NCI-H1436 treated with DMSO at 0.1 percent for 48 hours (cell line): ENCODE data around the gene VGF.
"Not testable (repeated sequence)": the region's sequence is repeated elsewhere in the genome, so short reads cannot be mapped to it uniquely, and the experiment has no call there.

Experiments
- DNase-seq: peaks from one replicate; lab custom pipeline; 2025; lab: John Stamatoyannopoulos, UW

Gene VGF

DNA sequence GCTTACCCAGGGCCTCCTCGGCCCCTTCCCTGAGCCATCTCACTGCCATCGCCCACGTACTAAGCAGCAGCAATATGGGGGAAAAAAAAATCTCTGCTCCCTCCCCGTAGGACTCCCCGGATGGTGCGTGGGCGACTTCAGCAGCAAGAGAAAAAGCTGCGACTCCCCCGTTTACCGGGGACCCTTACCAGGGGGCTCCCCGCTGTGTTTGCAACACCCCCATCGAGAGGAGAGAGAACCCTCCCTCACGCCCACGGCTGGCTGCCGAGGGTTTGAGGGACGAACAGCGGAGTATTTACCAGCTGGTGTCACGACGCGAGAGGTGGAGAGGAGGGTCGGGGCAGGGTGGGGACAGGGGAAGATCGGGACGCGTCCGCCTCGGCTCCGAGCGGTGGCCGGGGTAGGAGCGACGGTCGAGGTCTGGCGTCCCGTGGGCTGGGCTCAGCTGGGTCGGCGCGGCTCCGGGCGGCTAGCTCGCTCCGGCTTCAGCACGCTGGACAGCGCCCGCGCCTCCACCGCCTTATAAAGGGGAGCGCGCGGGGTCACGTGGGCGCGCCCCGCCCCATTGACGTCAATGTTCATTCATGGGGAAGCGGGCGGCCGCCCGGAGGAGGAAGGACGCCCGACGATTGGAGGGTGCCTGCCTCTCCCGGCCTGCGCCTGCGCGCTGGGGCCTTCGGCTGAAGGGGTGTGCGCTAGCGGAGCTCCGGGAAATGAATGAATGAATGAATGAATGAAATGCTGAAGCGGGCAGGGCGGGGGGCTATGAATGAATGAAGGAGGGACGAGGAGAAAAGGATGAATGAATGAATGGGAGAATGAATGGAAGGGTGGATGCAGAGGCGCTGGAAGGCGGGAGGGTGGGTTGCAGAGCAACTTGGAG, at the start of gene VGF:
TSS of gene VGF (minus strand) at position 495 of the 883 bp plus-strand sequence. CDS start 726 bp downstream, outside the sequence.
- peak; percentile 83 for DNase-seq

DNA sequence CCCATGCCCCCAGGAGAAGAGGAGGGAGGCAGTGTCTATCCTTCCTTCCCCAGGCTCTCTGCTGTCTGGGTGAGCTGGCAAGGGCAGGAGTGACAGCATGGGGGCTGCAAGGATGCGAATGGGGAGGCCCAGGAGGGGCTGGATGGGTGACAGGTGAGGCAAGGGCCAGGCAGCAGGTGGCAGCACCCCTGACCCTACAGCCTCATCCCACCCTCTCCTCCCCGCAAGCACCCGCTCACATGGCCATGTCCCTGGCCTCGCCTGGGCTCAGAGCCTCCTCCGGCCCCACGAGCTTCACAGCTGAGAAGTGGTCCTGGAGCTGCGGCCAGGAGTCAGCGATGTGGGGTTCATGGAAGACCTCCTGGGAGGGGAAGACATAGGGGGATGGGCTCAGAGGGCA, 46.6 kb upstream of the VGF start:
- no peak for DNase-seq

DNA sequence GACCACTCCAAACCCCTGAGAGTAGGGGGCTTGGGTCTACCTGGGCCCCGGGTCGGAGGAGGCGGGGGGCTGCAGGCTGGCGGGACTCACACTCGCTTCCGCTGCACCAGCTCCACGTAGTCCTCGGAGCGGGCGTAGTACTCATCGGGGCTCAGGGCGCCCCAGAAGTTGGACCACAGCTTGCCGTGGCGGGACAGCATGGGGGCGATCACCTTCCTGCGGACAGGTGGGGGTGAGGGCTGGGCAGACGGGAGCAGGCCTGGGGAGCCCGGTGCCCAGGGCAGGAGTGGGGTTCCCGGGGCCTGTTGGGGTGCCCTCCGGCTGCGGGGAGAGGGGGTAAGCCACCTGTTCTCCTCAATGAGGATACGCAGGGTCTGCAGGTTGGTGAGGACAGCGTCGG, 46.1 kb upstream of the VGF start:
- no peak for DNase-seq

DNA sequence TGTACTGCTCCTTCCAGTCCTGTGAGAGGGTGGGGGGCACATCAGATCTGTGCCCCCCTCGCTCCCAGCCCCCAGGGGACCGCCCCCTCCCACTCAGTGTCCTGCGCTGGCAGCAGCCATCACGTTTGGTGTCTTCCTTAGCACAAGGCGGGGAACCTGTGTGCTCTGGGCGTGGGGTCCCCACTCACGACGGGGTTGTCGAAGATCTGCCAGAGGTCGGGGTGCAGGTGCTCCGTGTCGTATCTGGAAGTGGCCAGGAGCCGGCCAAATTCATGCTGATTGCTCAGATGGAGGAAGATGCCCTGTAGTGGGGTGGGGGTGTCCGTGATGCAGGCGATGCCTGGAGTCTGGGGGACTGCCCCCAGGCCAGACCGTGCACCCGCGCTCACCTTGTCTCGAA, 44.8 kb upstream of the VGF start:
- no peak for DNase-seq

DNA sequence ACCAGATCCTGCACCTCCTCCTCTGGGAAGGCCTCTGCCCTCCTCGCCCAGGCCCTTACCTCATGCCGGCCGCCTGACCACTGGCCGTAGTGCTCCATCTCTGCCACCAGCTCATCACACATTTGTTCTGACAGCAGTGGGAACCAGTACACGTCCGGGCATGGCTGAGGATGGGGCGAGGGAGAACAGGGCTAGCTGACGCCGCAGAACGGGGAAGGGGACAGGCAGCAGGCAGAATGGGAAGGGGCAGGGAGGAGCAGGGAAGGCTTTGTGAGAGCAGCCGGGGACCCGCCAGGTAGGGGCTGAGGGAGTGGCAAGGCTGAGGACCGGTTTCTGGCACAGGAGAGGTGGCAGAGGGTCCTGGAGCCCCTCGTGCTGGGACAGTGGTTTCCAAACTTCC, 43.4 kb upstream of the VGF start:
- DNase-seq, result no peak

DNA sequence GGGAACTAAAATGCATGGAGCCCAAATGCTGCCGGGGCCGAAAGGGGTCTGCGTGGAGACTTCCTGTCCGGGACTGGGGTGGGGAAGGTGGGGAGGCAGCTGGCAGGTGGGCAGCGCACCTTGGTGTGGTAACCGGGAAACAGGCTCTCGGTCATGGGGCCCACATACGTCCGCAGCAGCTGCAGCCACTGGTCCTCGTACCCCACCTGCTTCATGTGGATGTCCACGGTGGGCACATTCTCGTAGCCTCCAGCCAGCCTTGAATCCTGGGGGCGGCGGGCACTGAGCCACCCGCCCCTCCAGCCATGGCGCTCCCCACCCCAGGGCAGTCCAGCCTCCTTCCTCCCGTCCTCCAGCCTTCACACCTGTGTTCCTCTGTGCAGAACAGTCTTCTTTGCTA, 42.1 kb upstream of the VGF start:
- DNase-seq, result no peak

DNA sequence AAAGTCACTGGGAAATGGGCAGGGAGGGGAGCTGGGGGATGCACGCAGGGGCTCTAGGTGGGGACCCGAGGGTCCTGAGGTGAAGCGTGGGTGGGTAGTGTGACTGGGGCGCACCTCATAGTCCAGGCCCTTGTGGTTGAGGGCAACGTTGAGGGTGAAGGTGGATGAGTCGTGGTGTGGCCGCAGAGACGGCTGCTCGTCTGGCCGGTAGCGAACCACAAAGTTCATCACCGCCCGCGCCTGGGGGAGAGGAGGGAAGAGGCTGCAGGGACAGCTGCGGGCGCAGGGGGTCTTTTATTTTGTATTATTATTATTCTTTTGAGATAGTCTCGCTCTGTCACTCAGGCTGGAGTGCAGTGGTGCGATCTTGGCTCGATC, 41.3 kb upstream of the VGF start:
- DNase-seq, result no peak

DNA sequence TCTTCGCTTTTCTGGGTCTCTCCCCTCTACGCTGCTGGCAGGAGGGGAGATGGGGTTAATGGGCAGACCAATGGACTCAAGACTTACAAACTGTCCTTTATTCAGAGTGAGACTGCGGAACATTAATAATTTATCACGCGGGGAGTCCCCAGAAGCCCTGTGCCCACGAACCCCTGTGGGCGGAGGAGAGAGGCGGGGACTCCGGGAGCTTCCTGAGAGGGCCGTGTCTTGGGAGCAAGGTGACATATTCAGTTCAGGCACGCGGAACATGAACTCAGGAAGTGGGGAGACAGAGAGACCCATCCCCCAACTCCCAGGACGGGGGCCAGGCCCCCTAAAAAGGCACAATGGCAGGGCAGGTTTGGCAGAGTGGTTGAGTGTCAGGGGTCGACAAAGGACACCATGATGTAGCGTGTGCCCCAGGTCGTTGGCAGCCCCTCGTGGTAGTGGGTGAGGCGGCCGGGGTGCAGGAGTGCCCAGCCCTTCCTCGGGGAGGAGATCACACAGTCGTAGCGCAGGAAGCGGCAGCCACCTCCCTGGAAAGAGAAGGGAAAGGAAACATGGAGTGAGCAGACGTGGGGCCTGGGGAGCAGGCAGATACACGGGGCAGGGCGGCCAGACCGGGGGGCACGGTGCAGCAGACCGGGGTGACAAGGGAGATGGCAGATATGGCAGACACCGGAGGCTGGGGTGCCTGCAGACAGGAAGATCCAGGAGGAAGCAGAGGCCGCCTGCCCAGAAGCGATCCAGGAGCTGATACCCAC, 40.7 kb upstream of the VGF start:
- DNase-seq, result no peak

DNA sequence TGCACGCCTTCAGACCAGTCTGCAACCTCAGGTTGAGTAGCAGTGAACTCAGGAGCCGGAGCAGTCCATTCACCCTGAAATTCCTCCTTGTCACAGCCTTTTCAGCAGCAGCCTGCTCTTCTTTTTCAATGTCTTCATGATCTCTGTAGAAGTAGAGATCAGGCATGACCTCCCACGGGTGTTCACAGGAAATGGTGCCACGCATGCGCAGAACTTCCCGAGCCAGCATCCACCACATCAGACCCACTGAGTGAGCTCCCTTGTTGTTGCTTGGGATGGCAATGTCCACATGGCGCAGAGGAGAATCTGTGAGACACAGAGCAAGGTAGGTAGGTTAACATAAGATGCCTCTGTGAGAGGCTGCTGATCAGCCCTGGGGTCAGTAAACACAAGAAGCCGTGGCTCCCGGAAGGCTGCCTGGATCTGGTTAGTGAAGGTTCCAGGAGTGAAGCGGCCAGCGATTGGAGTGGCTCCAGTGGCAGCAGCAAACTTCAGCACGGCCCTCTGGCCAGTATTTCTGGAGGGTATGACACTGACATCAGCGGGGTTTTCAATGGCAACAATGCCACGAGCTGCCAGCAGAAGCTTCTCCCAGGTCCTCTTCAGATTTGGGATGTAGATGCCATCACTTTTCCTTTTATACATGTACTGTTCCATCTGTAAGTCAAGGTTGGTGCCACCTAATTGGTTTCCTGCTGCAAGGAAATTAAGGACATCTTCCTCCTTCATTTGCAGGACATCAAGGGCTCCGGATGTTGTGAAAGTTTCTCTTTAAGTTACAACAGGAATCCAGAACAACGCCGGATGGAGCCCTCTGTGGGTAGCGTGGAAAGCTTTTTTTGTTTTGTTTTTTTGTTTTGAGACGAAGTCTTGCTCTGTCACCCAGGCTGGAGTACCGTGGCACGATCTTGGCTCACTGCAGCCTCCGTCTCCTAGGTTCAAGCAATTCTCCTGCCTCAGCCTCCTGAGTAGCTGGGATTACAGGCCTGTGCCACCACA, 38.7 kb upstream of the VGF start:
- DNase-seq, result not testable (repeated sequence)

DNA sequence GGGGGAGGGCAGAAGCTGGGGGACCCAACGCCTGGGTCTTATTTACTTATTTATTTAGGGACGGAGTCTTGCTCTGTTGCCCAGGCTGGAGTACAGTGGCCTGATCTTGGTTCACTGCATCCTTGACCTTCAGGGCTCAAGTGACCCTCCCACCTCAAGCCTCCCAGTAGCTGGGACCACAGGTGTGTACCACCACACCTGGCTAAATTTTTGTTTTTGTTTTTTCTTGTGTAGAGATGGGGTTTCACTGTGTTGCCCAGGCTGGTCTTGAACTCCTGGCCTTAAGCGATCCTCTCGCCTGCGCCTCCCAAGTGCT, 37.2 kb upstream of the VGF start:
- DNase-seq, result no peak

DNA sequence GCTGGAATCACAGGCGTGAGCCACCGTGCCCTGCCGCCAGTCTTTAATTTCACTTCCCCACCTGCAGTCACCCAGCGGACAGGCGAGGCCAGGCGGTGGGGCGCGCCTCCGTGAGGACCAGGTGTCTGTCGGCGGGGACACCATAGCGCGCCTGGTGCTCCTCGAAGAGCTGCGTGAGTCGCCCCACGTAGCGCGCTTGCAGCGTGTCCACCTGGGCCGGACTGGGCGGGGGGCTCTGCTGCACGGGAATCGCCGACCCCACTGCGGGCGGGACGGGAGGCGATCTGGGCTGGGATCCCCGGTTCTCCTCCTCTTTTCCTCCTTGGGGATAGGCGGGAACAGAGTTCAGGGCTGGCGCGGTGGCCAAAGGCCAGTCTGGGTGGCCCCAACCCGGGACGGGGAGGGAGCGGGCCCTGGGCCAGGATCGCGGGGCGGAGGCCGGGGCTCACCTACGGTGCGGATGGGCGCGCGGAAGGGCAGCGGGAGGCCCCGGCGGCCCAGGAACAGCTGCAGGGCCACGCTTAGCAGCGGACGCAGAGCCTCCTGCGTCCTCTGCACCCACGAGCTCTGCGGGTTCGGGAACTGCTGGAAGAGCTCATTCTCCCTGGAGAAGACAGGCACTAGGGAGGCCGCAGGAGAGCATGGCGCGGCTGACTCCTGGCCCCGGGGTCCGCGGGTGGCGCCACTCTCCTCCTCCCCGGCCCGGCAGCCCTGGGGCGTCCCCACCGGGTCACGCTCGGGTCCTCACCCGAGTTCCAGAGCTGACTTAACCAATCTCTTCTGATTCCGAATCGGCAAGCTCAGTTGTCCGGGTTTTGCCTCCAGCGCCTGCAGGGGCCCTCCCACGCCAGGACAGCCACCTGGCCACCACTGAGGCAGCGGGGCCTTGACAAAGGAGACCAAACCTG, 36.6 kb upstream of the VGF start:
- DNase-seq, result no peak

DNA sequence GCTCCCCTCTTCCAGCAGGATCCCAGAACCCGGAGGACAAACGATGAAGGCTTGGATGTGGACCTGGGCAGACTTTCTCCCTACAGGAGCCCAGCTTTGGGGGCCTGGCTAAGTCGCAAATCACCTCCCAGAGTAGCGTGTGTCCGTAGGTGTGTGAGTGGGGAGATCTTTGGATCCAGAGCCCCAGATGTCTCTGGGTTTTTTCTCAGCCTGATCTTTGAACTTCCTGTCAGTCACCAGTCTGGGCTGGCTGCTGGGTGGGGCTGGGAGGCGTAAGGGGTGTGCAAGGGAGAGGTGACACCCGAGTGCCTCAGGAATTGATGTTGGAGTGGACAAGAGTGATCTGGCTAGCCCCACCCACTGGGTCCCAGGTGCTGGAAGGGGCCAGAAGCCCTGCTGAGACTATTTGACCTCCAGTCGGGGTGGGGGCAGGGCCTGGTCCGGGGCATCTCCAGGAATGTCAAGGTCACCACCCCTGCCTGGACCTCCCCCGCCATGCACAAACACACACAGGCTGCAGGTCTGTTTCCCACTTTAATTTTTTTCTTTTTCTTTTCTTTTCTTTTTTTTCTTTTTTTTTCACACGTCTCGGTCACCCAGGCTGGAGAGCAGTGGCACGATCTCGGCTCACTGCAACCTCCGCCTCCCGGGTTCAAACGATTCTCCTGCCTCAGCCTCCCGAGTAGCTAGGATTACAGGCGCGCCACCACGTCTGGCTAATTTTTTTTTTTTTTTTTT, 35.7 kb upstream of the VGF start, which contains the start of gene MOGAT3:
TSS of gene MOGAT3 (minus strand) at position 175 of the 738 bp plus-strand sequence. CDS start 182 bp downstream, outside the sequence.
- DNase-seq, result no peak

DNA sequence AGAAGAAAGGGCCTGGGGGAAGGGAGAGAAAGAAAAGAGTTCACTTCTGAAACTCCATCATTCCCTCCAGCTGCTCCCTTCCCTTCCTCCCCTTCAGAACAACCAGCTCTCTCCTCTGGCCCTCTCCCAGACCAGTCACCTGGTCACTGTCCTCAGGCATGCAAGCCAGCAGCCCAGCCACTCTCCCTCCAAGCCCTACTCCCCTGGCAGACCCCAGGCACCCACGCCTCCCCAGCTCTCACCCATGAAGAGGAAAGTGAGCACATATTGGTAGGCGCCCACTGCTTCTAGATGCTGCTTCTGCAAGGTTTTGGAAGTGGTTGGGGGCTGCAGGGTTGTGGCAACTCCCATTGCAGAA, 35.1 kb upstream of the VGF start:
- no peak for DNase-seq

DNA sequence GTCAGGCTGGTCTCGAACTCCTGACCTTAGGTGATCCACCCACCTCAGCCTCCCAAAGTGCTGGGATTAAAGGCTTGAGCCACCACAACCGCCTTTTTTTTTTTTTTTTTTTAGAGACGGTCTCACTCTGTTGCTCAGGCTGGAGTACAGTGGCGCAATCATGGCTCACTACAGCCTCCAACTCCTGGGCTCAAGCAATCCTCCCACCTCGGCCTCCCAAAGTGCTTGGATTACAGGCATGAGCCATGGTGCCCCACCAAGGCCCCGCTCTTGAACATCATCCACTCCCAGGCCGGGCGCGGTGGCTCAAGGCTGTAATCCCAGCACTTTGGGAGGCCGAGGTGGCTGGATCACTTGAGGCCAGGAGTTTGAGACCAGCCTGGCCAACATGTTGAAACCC, 34.2 kb upstream of the VGF start:
- not testable (repeated sequence) for DNase-seq

DNA sequence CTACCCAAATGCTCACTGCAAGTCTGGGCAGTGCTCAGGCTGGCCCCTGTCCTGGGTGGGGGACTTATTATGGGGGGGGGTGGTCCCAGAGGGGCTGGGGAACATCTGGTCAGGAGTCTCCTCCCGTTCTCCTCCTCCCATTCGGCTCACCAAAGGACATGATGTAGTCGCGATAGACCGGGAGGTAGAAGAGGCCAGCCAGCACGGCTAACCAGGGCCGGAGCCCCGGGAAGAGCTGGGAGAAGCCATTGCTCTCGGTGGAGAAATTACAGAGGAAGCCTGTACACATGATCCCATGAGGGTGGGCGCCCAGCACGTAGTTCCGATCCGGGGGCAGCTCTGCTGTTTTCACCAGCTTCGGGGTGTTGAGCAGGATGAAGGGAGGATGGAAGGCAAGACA, 33.1 kb upstream of the VGF start:
- no peak for DNase-seq

DNA sequence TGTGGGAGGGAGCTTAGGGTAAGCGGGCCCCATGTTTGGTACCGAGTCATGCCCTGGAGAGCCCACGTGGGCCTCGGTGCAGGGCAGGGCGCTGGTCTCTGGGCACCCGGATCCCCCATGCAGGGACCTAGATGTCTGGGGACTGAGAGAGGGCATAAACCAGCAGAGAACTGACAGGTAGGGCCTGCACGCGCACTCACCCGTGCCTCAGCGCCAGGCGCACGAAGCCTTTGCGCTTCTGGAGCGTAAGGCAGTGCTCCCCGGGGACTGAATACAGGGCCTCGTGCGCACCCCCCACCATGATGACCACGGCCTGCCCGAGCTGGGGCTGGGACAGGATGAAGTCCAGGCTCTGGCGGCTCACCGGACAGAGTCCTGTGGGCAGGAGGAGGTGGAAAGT, 32.6 kb upstream of the VGF start:
- DNase-seq, result no peak

DNA sequence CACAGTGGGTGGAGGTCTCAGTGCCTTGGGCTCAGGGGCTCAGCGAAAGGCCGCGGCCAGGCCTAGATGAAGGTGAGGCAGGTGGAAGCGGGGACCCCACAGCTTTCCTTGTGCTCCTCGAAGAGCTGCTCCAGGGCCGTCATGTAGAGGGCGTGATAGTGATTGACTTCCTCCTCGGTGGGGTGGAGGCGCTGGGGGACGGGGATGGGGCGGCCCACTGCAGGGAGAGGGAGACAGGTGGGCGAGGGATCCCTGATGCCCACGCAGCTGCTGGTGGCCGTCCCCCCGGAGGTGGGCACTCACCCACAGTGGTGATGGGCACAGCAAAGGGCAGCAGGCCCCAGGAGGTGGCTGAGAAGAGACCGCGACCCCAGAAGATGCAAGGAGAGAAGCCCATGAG, 30.5 kb upstream of the VGF start:
- no peak for DNase-seq

DNA sequence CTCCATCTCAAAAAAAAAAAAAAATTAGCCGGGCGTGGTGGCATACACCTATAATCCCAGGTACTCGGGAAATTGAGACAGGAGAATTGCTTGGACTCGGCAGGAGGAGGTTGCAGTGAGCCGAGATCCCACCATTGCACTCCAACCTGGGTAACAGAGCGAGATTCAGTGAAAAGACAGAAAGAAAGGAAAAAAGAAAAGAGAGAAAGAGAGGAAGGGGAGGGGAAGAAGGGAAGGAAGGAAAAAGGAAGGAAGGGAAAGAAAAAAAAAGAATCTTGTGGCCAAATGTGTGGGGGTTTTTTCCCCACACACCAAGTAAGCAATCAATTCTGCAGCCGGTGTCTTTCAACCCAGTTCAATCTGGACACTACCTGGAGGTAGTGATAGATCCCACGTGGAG, 23.7 kb upstream of the VGF start:
- DNase-seq, result no peak

DNA sequence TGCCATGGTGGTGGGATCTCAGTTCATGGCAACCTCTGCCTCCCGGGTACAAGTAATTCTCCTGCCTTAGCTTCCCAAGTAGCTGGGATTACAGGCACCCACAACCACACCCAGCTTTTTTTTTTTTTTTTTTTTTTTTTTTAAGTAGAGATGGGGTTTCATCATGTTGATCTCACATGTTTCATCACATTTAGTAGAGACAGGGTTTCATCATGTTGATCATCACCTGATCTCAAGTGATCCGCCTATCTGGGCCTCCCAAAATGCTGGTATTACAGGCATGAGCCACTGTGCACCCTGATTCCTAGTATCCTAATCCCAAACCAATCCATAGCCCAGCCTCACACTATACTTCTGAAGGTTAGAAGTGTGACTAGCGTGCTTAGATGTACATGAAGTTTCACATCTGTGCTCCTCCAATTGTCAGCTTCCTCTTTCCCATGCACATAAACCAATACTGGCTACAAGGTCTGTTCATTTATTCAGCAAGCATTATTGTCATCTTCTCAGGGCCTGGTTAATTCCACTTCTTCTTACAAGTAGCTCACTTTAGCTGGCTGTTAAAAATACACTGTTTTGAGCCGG, 21.6 kb upstream of the VGF start:
- no peak for DNase-seq

DNA sequence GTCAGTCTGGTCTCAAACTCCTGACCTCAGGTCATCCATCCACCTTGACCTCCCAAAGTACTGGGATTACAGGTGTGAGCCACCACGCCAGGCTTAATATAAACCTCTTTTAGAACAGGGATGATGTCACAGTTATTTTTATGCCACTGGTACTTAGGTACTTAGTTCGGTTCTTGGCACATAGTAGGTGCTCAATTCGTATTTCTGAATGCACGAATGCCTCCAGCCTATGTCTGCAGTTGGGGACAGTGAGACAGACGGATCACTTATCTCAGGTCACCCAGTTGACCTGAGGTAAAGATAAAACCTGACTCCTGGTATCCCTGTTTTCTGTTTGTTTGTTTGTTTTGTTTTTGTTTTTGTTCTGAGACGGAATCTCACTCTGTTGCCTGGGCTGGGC, 20.8 kb upstream of the VGF start:
- DNase-seq, result no peak
